Measurements from ENCODE around the gene MRPL38. TPM values are rescaled to one million over a fixed set of nuclear protein-coding genes. Genes with fewer than 3 reads are reported as not detected.
"Not testable (repeated sequence)": the region's sequence is repeated elsewhere in the genome, so short reads cannot be mapped to it uniquely, and the experiment has no call there.

The MRPL38 gene
- total RNA-seq, 2 donors from 2014 or later, result 47.7 to 77.8 TPM

GRCh38 chr17:75891022-75891604 is 13.6 kb downstream of the MRPL38 start:
- DNase-seq, result no peak
- Histone ChIP-seq H3K4me3 (no peak overlapping the region), H3K9me3 (no peaks in the 10 kb centered on the region), H3K36me3 (replicated peaks in 1 of 2; ENCODE audit: insufficient read depth in 1 of 2, low read depth in 2 of 2) (peaks cover 0 to 3% of the 10 kb centered on the region in 2 donors), H3K27me3 (no peaks in the 10 kb centered on the region), H3K27ac (no peak overlapping the region), H3K4me1 (peaks cover 21% of the 10 kb centered on the region)
- no peak for ATAC-seq
- 92 to 95% methylated on average over 15 to 31 of the region's 31 CpGs for WGBS, 2 donors
- intact Hi-C loops (cut with DNase I), result no loop called here
- TF ChIP-seq POLR2A (IDR thresholded peaks at IDR 0.05) (no peak), CTCF (IDR thresholded peaks at IDR 0.05) (no peak)

- Histone ChIP-seq H3K9me3 (no peaks in the 10 kb centered on the region), H3K36me3 (replicated peaks in 1 of 2; ENCODE audit: insufficient read depth in 1 of 2, low read depth in 2 of 2) (peaks cover 0 to 3% of the 10 kb centered on the region in 2 donors), H3K4me3 (no peak overlapping the region), H3K4me1 (peaks cover 5% of the 10 kb centered on the region), H3K27ac (no peak overlapping the region), H3K27me3 (no peaks in the 10 kb centered on the region)
- TF ChIP-seq POLR2A (IDR thresholded peaks at IDR 0.05), result no peak
- no peak for TF ChIP-seq CTCF (IDR thresholded peaks at IDR 0.05)
- 84 to 93% methylated on average over 2 to 6 of the region's 6 CpGs for WGBS, 2 donors
- DNase-seq (no peak), ATAC-seq (no peak)
- intact Hi-C loops (cut with DNase I), result no loop called here
Measured at GRCh38 chr17:75889454-75889853, 15.2 kb downstream of the MRPL38 start.

- Histone ChIP-seq H3K36me3 (replicated peaks in 1 of 2; ENCODE audit: insufficient read depth in 1 of 2, low read depth in 2 of 2) (peaks cover 0 to 3% of the 10 kb centered on the region in 2 donors), H3K9me3 (no peaks in the 10 kb centered on the region), H3K27ac (no peak overlapping the region), H3K4me1 (no peaks in the 10 kb centered on the region), H3K27me3 (no peaks in the 10 kb centered on the region), H3K4me3 (no peak overlapping the region)
- ATAC-seq (peak; percentile 11), DNase-seq (no peak)
- 87 to 94% methylated on average over 6 of the region's 6 CpGs for WGBS, 2 donors
- intact Hi-C loops (cut with DNase I), result no loop called here
- TF ChIP-seq CTCF (IDR thresholded peaks at IDR 0.05) (no peak), POLR2A (IDR thresholded peaks at IDR 0.05) (no peak)
Measured at GRCh38 chr17:75888484-75888883, 16.2 kb downstream of the MRPL38 start.

GRCh38 chr17:75885860-75886259 is 18.8 kb downstream of the MRPL38 start:
- H3K4me3 ChIP-seq; H3K4me1 ChIP-seq; H3K9me3 ChIP-seq; intact Hi-C loops (cut with DNase I); DNase-seq; H3K36me3 ChIP-seq (replicated peaks in 1 of 2; ENCODE audit: insufficient read depth in 1 of 2, low read depth in 2 of 2); H3K27ac ChIP-seq; ATAC-seq; H3K27me3 ChIP-seq: not testable (repeated sequence)
- WGBS, 2 donors, result 81 to 90% methylated on average over 9 of the region's 9 CpGs

- intact Hi-C loops (cut with DNase I), result no loop called here
Measured at GRCh38 chr17:75885431-75885830, 19.3 kb downstream of the MRPL38 start.

More at GRCh38 chr17:75885431-75885830, 19.3 kb downstream of the MRPL38 start:
- ATAC-seq, result no peak
- Histone ChIP-seq H3K4me1 (no peaks in the 10 kb centered on the region), H3K27ac (no peak overlapping the region), H3K27me3 (no peaks in the 10 kb centered on the region), H3K4me3 (no peak overlapping the region), H3K36me3 (replicated peaks in 1 of 2; ENCODE audit: insufficient read depth in 1 of 2, low read depth in 2 of 2) (peaks cover 0 to 2% of the 10 kb centered on the region in 2 donors), H3K9me3 (no peaks in the 10 kb centered on the region)
- no peak for DNase-seq
- no peak for TF ChIP-seq CTCF (IDR thresholded peaks at IDR 0.05)
- TF ChIP-seq POLR2A (IDR thresholded peaks at IDR 0.05), result no peak
- 70 to 74% methylated on average over 8 of the region's 8 CpGs for WGBS, 2 donors
